CD4-positive, alpha-beta T cell (primary cell): ENCODE results near the gene SOCS3. TPM values are rescaled to one million over a fixed set of nuclear protein-coding genes. Genes with fewer than 3 reads are reported as not detected.

Experiments
- ATAC-seq: fragments of 200-7000 bp; cut with Tn5 transposase; one replicate; pipeline ENCODE4 v1.10.0; 2022; ENCODE audit warnings: mild to moderate bottlenecking; ENCODE audit not compliant: poor library complexity
- CTCF ChIA-PET: fragments of 350-600 bp; sonication (Branson Sonifier 250); formaldehyde crosslinking; loops from one replicate; lab custom pipeline; 2021; ENCODE audit warnings: antibody characterized with exemption, inconsistent platforms; lab: Charles Lee
- POLR2A ChIA-PET: fragments of 350-600 bp; sonication (Branson Sonifier 250); formaldehyde crosslinking; loops from one replicate; lab custom pipeline; 2021; ENCODE audit warnings: antibody characterized with exemption, inconsistent platforms; lab: Charles Lee
- DNase-seq, 14 experiments: peaks; one replicate each; pipeline ENCODE4 v3.0.0-alpha.2; 2013 to 2020; ENCODE audit warnings: mixed read lengths in 2 of 14
- H3K27ac ChIP-seq, 2 donors: one replicate each; pipeline versions ENCODE4 v1.5.1 to v1.7.0; 2013; ENCODE audit warnings: low read length in 2 of 2, low read depth in 1 of 2, mild to moderate bottlenecking in 1 of 2
- H3K27me3 ChIP-seq, 2 experiments: 1 replicate in 1 of 2; 2 replicates in 1 of 2; pipeline versions ENCODE4 v1.6.1 to v1.7.0; 2013; ENCODE audit warnings: low read length in 2 of 2, control low read depth in 1 of 2, mild to moderate bottlenecking in 1 of 2, moderate library complexity in 1 of 2; ENCODE audit not compliant: insufficient read depth in 2 of 2, control insufficient read depth in 1 of 2
- H3K36me3 ChIP-seq: one replicate; pipeline ENCODE4 v1.6.1; 2013; ENCODE audit warnings: low read length, control low read depth; ENCODE audit not compliant: insufficient read depth
- H3K4me1 ChIP-seq: one replicate; pipeline ENCODE4 v1.6.1; 2013; ENCODE audit warnings: low read length, control low read depth; ENCODE audit not compliant: insufficient read depth
- H3K4me3 ChIP-seq: one replicate; pipeline ENCODE4 v1.5.1; 2013; ENCODE audit warnings: mild to moderate bottlenecking, low read length, moderate library complexity
- H3K9me3 ChIP-seq, 2 experiments: 1 replicate in 1 of 2; 2 replicates in 1 of 2; pipeline versions ENCODE4 v1.6.1 to v1.7.0; 2013; ENCODE audit warnings: low read length in 2 of 2, mild to moderate bottlenecking in 2 of 2, control low read depth in 1 of 2, moderate library complexity in 1 of 2; ENCODE audit not compliant: control insufficient read depth in 1 of 2, insufficient read depth in 1 of 2
- H3K27ac Mint-ChIP-seq: one replicate; pipeline ENCODE4 v1.8.0; 2020; ENCODE audit warnings: mixed read lengths
- H3K27me3 Mint-ChIP-seq: one replicate; pipeline ENCODE4 v1.8.0; 2021; ENCODE audit warnings: mixed read lengths
- H3K36me3 Mint-ChIP-seq: one replicate; pipeline ENCODE4 v1.8.0; 2021; ENCODE audit warnings: low read depth, mixed read lengths
- H3K4me1 Mint-ChIP-seq: one replicate; pipeline ENCODE4 v1.8.0; 2021; ENCODE audit warnings: low read depth, mixed read lengths
- H3K4me3 Mint-ChIP-seq: one replicate; pipeline ENCODE4 v1.8.0; 2020; ENCODE audit warnings: mild to moderate bottlenecking, mixed read lengths
- H3K9me3 Mint-ChIP-seq: one replicate; pipeline ENCODE4 v1.8.0; 2020; ENCODE audit warnings: mixed read lengths
- intact Hi-C, 2 experiments: fragments of 100-400 bp; cut with DNase I in 1 of 2; cut with micrococcal nuclease in 1 of 2; formaldehyde crosslinking; loops; one replicate each; pipeline versions ENCODE4 v1.15.1 to v1.9.0; 2023 to 2025; cut with DNase I, micrococcal nuclease
- total RNA-seq, 174 experiments: library from RNA in 2 of 174; stranded (reverse) in 2 of 174; gene quantifications; one replicate each; pipeline ENCODE4 v1.2.3 and lab custom pipeline; 2021 to 2026
- TF ChIP-seq, protein P1 (sequence below): fragments of 200-600 bp; IDR thresholded peaks from one replicate; pipeline ENCODE4 v1.8.0; 2022; ENCODE audit warnings: antibody characterized with exemption, mild to moderate bottlenecking

Gene SOCS3
- total RNA-seq, 2 experiments from 2014 or later = 414 to 427 TPM

DNA sequence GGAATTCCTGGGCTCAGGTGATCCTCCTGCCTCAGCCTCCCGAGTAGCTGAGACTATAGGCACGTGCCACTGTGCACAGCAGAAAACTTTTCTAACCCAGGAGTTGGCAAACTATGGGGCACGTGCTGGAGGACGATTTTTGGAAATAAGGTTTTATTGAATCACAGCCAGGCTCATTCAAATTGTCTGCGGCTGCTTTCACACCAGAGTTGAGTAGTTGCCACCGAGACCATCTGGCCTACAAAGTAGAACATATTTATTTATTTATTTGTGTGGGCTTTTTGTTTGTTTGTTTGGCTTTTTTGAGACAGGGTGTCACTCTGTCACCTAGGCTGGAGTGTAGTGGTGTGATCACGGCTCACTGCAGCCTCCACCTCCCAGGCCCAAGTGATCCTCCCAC, 11.2 kb upstream of the SOCS3 start:
- H3K9me3 Mint-ChIP-seq = no peaks in the 10 kb centered on the region
- H3K27ac Mint-ChIP-seq = no peak overlapping the region
- Histone ChIP-seq H3K4me3 (no peak overlapping the region), H3K4me1 (no peaks in the 10 kb centered on the region), H3K27me3 (no peaks in the 10 kb centered on the region), H3K36me3 (no peaks in the 10 kb centered on the region), H3K27ac (no peak overlapping the region), H3K9me3 (no peaks in the 10 kb centered on the region)
- intact Hi-C loops = no loop called here
- no peaks in the 10 kb centered on the region for H3K36me3 Mint-ChIP-seq
- ChIA-PET CTCF (no interaction called here), POLR2A (no interaction called here)
- TF ChIP-seq, protein P1, sequence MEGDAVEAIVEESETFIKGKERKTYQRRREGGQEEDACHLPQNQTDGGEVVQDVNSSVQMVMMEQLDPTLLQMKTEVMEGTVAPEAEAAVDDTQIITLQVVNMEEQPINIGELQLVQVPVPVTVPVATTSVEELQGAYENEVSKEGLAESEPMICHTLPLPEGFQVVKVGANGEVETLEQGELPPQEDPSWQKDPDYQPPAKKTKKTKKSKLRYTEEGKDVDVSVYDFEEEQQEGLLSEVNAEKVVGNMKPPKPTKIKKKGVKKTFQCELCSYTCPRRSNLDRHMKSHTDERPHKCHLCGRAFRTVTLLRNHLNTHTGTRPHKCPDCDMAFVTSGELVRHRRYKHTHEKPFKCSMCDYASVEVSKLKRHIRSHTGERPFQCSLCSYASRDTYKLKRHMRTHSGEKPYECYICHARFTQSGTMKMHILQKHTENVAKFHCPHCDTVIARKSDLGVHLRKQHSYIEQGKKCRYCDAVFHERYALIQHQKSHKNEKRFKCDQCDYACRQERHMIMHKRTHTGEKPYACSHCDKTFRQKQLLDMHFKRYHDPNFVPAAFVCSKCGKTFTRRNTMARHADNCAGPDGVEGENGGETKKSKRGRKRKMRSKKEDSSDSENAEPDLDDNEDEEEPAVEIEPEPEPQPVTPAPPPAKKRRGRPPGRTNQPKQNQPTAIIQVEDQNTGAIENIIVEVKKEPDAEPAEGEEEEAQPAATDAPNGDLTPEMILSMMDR = no peak
- no peak overlapping the region for H3K4me3 Mint-ChIP-seq
- ATAC-seq = no peak
- no peaks in the 10 kb centered on the region for H3K27me3 Mint-ChIP-seq
- no peaks in the 10 kb centered on the region for H3K4me1 Mint-ChIP-seq
- no peak for DNase-seq

DNA sequence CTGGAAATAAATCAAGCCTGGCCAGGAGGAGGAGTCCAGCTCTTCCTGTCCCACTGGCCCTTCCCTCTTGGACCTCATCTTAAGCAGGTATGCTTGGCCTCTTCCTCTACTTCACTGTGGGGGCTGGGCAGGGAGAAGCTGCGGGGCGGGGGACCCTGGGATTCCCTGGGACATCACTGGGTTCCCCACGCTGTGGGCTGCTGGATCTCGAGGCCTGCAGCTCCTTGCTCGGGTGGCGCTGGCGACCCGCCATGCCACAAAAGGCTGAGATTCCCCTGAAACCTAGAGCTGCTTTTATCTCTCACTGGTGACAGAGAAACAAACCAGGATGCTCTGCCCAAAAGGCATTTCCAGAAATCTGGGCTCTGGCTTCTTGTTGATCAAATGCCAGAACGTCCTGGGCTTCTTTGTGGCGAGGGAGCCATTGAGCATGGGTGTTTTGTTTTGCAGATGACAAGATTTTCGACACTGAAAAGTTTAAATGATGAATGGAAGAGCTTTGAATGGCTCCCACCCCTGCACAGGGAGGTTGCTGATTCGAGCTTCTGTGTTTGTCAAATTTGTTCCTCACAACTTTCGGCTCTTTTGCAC, 10.0 kb upstream of the SOCS3 start:
- Histone ChIP-seq H3K4me1 (peaks cover 2% of the 10 kb centered on the region), H3K9me3 (no peaks in the 10 kb centered on the region), H3K27ac (no peak overlapping the region), H3K36me3 (no peaks in the 10 kb centered on the region), H3K4me3 (no peak overlapping the region), H3K27me3 (no peaks in the 10 kb centered on the region)
- Mint-ChIP-seq H3K9me3 (no peaks in the 10 kb centered on the region), H3K4me1 (no peaks in the 10 kb centered on the region), H3K27me3 (no peaks in the 10 kb centered on the region), H3K36me3 (no peaks in the 10 kb centered on the region), H3K27ac (no peak overlapping the region), H3K4me3 (no peak overlapping the region)
- ChIA-PET CTCF (interaction anchor here (1.6 kb wide), 1 partner anchor 9 kb away, joined by 4 read pairs; no protein-coding TSS in a partner anchor), POLR2A (no interaction called here)
- DNase-seq = no peak
- TF ChIP-seq, protein P1 = no peak
- no peak for ATAC-seq
- intact Hi-C loops = loop anchor here in 1 of 2 experiments (10.0 kb wide), 1 partner anchor 245 kb away; the partner anchor contains the start of gene TMC6

DNA sequence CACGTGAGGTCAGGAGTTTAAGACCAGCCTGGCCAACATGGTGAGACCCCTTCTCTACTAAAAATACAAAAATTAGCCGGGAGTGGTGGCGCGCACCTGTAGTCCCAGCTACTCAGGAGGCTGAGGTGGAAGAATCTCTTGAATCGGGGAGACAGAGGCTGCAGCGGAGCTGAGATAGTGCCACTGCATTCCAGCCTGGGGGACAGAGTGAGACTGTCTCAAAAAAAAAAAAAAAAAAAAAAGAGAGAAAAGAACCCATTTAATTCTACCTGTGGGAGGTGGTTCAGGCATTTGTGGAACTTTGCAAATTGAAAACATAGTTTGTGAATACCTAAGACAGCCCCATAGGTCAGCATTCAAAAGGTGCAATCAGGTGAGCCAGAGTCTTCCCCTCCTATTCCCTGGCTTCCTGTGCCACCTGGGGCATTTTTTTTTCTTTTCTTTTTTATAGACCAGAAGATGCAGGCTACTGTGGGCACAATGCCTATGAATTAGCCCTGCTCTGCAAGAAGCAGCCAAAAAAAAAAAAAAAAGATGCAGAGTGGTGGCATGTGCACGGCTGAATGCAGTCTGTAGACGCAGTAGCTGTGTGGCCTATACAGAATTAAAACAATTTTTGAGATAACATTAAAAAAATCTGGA, 9.1 kb upstream of the SOCS3 start:
- no peak overlapping the region for H3K27ac ChIP-seq
- peaks cover 3% of the 10 kb centered on the region for H3K4me1 ChIP-seq
- TF ChIP-seq, protein P1 = no peak
- intact Hi-C loops = loop anchor here in 1 of 2 experiments (10.0 kb wide), 1 partner anchor 244 kb away; the partner anchor contains the start of gene TMC6
- ChIA-PET POLR2A (no interaction called here), CTCF (interaction anchor here (1.6 kb wide), 1 partner anchor 8 kb away, joined by 4 read pairs; no protein-coding TSS in a partner anchor)
- Mint-ChIP-seq H3K9me3 (no peaks in the 10 kb centered on the region), H3K4me3 (no peak overlapping the region), H3K4me1 (no peaks in the 10 kb centered on the region), H3K27me3 (no peaks in the 10 kb centered on the region), H3K36me3 (no peaks in the 10 kb centered on the region), H3K27ac (no peak overlapping the region)
- peaks cover 0 to 3% of the 10 kb centered on the region in 2 experiments for H3K27me3 ChIP-seq
- no peak for DNase-seq
- ATAC-seq = no peak
- no peaks in the 10 kb centered on the region for H3K36me3 ChIP-seq
- no peak overlapping the region for H3K4me3 ChIP-seq
- H3K9me3 ChIP-seq = no peaks in the 10 kb centered on the region
